Stimulated activated CD4-positive, alpha-beta T cell treated with anti-CD3 and anti-CD28 coated beads, TNF-alpha, amount 100 ng/mL, for 24 hours (primary cell): ENCODE measurements around the gene SCGN.
A peak's percentile ranks its signal among the peaks of the same experiment; 100 is the strongest.

Experiments used
- DNase-seq, 3 experiments: peaks; one replicate each; pipeline ENCODE4 v3.0.0-alpha.2; 2020; ENCODE audit warnings: low read depth in 3 of 3

The SCGN gene, protein sequence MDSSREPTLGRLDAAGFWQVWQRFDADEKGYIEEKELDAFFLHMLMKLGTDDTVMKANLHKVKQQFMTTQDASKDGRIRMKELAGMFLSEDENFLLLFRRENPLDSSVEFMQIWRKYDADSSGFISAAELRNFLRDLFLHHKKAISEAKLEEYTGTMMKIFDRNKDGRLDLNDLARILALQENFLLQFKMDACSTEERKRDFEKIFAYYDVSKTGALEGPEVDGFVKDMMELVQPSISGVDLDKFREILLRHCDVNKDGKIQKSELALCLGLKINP

GRCh38 chr6:25652007-25652515, at the start of gene SCGN:
Gene SCGN, plus strand, starts transcription at chr6:25652215. Its CDS starts 189 bp downstream, at chr6:25652404.
- peak in 2 of 3 experiments; percentile 6 to 42 for DNase-seq

GRCh38 chr6:25602674-25602982, 49.4 kb upstream of the SCGN start:
- DNase-seq: no peak

- DNase-seq: no peak
These were observed 48.8 kb upstream of the SCGN start for GRCh38 chr6:25603251-25603650.

GRCh38 chr6:25606151-25606550, 45.9 kb upstream of the SCGN start:
- DNase-seq: no peak

DNA sequence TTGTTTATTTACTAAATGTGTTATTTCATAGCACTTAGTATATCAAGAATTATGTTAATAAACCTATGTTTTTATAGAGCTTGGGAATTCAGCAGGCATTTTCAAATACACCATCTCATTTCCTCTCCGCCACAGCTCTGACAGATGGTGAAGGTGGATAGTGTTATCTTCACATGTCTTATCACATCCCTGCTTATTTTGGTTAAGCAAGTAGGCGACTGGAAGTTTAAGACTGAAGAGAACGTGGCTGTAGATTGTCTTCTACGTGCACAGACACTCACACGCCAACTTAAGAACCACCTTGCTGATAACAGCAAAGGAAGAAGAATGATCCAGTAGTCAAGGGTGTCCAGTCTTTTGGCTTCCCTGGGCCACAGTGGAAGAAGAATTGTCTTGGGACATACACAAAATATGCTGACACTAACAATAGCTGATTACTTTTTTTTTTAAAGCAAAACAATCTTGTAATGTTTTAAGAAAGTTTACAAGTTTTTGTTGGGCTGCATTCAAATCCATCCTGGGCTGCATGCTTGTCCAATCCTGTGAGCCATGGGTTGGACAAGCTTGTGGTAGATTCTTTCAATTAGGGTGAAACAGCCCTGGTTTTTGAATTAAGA, 43.3 kb upstream of the SCGN start:
- no peak for DNase-seq

DNA sequence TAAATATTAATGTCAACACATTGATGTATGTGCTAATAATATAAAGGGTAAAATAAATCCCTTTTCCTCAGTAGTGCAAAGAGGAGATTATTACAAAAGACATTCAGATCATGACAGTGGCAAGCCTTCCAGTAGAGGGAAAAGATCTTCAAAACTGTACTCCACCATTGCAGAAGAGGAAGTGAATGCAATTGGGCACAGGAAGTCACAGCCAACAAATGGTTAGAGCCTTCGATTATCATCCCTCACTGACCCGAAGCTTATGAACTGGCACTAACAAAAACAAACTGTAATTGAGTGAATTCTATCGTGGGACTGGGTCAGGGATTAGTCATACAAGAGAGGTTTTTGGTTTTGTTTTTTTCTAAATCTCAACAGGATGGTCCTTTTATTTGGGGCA, 39.3 kb upstream of the SCGN start:
- DNase-seq: no peak

GRCh38 chr6:25613415-25613814, 38.6 kb upstream of the SCGN start:
- DNase-seq: no peak

- DNase-seq: no peak
These were observed 38.0 kb upstream of the SCGN start for GRCh38 chr6:25614052-25614451.

DNA sequence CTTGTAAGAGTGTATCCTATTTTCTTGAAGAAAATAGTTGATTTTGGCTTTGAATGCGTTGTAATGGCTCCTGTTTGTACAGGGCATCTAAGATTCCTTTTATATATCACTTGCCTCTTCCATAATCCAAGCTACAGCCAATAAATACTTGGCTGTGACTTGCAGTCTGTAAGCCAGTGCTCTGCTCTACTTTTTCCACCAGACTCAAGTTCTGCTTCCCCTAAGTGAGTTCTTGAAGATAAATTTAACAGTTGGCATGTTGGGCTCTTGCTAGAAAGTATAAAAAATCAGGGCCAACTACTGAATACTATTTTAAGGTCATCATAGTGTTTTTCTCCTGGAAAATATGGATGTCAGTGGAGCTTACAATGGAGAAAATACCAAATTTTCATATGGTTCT, 36.5 kb upstream of the SCGN start:
- no peak for DNase-seq

- no peak for DNase-seq
These were observed 34.0 kb upstream of the SCGN start for GRCh38 chr6:25617997-25618396.

- no peak for DNase-seq
These were observed 32.8 kb upstream of the SCGN start for GRCh38 chr6:25619217-25619616.

DNA sequence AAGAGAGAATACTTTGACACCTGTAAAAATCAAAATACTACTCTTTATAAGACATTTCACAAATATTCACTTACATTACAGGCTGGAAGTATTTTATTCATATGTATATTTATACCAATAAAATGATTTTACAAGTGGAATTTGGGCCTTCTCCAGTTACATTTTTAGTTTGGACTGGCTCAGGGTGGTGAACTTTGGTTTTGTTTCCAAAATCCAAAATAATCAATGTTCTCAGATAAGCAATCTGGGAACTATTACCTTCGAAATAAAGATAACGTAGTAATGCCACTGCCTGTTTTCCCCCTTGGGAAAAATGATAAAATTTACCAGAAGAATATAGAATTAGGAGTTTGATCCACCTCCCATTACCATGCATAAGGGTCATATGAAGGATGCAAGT, 31.6 kb upstream of the SCGN start:
- no peak for DNase-seq

DNA sequence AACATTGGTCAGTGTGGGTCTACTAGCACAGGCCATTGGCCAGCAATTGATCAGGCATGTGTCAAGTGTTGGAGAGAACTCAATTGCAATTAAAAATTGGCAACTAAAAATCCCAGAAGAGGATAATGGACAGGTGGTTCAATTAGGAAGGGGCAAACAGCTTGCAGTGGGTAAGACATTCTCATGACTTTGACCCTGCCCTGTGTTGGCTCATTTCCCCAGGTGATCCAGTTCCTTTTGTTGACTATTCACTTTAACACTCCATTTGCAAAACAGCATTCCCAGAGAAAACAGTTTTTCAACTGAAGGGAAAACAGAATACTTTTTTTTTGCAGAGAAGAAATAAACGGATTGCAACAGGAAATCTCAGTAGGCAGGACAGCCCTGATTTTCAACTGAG, 28.9 kb upstream of the SCGN start:
- DNase-seq: no peak

DNA sequence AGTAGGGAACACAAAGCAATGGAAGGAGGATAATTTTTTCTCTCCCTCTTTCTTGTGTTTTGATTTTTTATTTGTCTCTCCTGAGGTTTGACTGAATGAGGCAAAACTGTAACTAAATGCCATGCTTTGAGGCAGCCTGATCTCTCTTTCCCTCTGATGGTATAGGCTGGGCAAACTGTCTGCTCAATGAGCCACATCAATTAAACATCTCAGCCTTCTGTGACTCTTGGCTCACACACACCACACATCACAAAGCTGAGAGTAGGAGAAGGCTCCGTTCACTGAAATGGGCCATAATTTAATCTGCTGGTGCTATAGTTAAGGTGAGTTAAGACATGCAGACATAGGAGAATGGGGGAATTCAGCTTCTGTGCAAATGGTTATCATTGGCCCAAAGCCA, 28.1 kb upstream of the SCGN start:
- DNase-seq: no peak

GRCh38 chr6:25627001-25627400, 25.0 kb upstream of the SCGN start:
- no peak for DNase-seq

DNA sequence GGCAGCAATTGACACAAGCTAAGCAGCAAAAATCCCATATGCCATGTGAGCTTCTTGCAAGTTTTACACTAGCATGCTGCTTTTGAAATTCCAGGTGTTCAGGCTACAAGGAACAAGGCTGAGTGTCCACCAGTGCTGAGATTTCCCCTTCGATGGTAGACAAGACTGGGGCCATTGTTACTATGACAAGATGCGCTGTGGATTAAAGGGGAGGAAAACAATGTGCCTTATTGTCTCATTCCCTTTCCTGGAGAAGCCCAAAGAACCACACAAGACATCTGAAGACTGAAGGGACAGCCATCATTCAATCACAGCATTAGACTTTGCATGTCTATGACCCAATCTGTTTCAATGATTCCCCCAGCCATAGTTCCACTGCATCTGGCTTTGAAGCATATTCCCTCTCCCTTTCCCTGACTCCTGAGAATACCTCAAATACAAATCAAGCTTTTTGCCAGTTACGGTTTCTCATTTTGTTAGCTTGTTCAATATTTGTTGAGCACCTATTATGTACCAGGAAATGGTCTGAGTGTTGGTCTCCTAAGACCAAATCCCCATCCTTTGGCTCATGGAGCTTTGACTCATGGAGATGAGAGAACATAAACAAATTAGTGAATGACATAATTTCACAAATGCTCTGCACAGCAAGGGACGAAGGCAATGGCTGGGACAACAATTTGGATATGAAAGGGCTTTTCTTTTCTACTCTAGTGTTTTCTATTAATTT, 23.4 kb upstream of the SCGN start:
- DNase-seq: no peak

DNA sequence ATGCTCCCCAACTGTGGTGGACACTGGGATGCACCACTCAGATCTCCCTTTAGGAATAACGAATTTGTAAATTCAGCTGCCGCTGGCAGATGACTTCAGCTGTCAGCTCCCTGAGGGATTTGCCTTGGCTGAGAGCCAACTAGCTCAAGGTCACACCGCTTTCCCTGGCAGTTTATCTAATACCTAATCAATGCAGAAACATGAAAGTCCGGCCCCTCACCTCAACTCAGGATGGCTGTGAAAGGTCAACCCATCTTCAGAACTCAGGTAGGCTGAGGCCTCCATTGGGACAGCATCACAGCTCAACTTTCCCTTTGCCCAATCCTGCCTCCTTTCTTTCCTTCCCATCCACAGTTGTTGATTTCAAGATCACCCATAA, 22.8 kb upstream of the SCGN start:
- no peak for DNase-seq

DNA sequence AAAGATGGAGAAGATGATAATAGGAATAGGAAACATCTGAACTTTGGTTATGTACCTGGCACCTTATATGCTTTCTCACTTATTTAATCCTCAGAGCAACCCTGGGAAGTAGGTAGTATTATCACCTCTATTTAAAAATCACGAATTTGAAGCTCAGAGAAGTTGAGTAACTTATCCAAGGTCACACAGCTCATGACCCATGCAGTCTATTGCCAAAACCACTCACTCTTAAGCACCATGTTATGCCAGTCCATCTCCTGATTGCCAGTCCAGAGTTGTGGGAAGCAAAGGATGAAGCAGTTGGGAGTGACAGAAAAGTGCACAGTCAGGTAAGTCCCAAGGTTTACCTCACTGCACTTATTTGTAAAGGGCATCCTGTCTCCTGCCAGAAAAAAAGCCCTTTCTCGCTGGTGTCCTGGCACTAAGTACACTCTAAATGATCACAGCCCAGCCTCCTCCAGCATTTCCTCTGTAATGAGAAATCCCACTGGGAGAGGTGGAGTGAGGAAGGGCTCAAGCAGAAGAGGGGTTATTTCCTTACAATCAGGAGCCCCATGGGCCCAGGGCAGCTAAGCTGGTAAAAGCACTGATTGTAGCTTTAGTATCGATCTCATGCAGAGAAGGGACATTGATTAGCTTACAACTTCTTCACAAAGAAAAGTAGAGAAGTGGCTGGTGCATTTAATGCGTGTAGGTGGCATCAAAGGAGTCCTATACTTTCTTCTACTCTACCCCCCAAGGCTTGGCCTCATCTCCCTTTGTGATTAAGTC, 21.3 kb upstream of the SCGN start:
- no peak for DNase-seq

DNA sequence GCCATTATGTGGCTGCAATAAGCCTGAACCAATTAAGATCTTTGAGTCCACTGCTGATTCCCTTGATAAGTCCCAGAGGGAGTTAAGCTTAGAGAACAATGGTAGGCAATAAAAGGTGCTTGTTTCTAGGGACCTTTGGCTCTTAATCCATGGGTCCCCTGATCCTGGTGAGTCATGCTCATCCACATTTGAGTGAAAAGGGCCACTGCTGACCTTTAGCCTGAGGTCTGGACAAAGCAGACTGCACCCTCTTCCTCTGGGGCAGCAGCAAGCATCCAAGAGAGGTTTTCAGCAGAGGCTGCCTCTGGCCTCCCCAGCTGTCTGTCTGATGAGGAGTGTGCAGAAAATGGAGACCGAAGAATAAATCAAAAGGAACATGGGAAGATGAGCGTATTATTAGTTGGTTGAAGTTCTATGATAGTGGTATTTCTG, 16.1 kb upstream of the SCGN start:
- no peak for DNase-seq

- DNase-seq: no peak
These were observed 14.8 kb upstream of the SCGN start for GRCh38 chr6:25637211-25637610.

- DNase-seq: no peak
These were observed 14.0 kb upstream of the SCGN start for GRCh38 chr6:25637960-25638434.

DNA sequence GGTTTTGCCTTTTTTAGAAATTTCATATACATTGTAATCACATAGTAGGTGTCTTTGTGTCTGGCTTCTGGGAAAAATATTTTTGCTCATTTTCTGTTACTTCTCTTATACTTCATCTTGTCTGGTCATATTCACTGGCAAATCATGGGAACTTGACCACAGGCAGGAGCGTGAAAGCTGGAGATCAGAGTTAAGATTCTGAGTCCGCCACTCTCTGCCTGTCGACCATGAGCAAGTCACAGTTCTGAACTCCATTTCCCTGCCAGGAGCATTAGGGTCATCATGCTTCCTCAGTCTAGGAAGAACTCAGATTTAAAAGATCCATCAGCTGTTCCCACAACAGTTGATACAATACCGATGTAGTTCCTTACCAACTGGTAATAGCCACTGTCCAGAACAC, 12.4 kb upstream of the SCGN start:
- DNase-seq: no peak
